ENCODE measurements around the gene SOX13.

DNA sequence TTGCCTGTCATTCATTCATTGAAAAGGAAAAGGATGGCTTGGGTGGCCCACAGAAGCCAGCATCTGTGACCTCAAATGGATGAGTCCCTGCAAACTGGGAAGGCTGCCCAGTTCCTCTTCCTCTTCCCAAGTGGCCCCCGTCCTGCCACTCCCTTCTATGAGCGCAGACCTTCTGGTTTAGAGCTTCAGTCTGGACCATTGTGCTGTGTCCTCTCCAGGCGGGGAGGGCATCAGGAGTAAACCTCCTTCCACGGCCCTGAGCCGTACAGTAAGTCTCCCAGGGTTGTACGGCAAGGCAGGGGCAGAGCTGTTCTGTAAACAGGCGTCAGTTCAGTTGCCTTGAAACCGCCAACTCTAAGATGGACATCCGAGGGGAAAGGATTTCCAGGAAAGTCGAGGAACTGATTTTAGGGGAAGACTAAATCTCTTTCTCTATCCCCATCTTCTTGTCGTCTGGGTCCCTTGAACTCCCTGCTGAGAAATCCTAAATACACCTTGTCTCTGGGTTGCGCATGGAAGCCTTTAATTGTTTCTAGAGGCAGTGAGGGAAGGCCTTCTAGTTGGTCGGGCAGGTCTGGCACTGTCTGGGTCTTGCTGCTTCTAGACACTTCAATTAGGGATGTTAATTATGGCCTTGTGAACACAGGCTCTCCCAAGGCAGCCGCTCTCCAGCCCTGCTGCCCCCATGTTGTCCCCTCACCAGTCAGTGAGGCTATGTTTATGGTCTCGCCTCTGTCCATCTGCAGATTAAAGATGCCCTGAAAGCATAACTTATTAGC is 22.1 kb downstream of the SOX13 start:
- no peak for TF ChIP-seq POLR2A (IDR thresholded peaks at IDR 0.05; ENCODE audit: low read length)
- TF ChIP-seq GATA1 (IDR thresholded peaks at IDR 0.05; ENCODE audit: low read depth, low read length), result no peak

Data from erythroblast (primary cell).